CD4-positive, alpha-beta T cell (primary cell): ENCODE measurements around the gene AGAP1. TPM values are rescaled to one million over a fixed set of nuclear protein-coding genes. Genes with fewer than 3 reads are reported as not detected.
"Not testable (repeated sequence)": the region's sequence is repeated elsewhere in the genome, so short reads cannot be mapped to it uniquely, and the experiment has no call there.

Experiments used
- ATAC-seq: fragments of 200-7000 bp; cut with Tn5 transposase; one replicate; pipeline ENCODE4 v1.10.0; 2022; ENCODE audit warnings: mild to moderate bottlenecking; ENCODE audit not compliant: poor library complexity
- CTCF ChIA-PET: fragments of 350-600 bp; sonication (Branson Sonifier 250); formaldehyde crosslinking; loops from one replicate; lab custom pipeline; 2021; ENCODE audit warnings: antibody characterized with exemption, inconsistent platforms; lab: Charles Lee
- POLR2A ChIA-PET: fragments of 350-600 bp; sonication (Branson Sonifier 250); formaldehyde crosslinking; loops from one replicate; lab custom pipeline; 2021; ENCODE audit warnings: antibody characterized with exemption, inconsistent platforms; lab: Charles Lee
- DNase-seq, 14 experiments: peaks; one replicate each; pipeline ENCODE4 v3.0.0-alpha.2; 2013 to 2020; ENCODE audit warnings: mixed read lengths in 2 of 14
- H3K27ac ChIP-seq, 2 donors: one replicate each; pipeline versions ENCODE4 v1.5.1 to v1.7.0; 2013; ENCODE audit warnings: low read length in 2 of 2, low read depth in 1 of 2, mild to moderate bottlenecking in 1 of 2
- H3K27me3 ChIP-seq, 2 experiments: 1 replicate in 1 of 2; 2 replicates in 1 of 2; pipeline versions ENCODE4 v1.6.1 to v1.7.0; 2013; ENCODE audit warnings: low read length in 2 of 2, control low read depth in 1 of 2, mild to moderate bottlenecking in 1 of 2, moderate library complexity in 1 of 2; ENCODE audit not compliant: insufficient read depth in 2 of 2, control insufficient read depth in 1 of 2
- H3K36me3 ChIP-seq: one replicate; pipeline ENCODE4 v1.6.1; 2013; ENCODE audit warnings: low read length, control low read depth; ENCODE audit not compliant: insufficient read depth
- H3K4me1 ChIP-seq: one replicate; pipeline ENCODE4 v1.6.1; 2013; ENCODE audit warnings: low read length, control low read depth; ENCODE audit not compliant: insufficient read depth
- H3K4me3 ChIP-seq: one replicate; pipeline ENCODE4 v1.5.1; 2013; ENCODE audit warnings: mild to moderate bottlenecking, low read length, moderate library complexity
- H3K9me3 ChIP-seq, 2 experiments: 1 replicate in 1 of 2; 2 replicates in 1 of 2; pipeline versions ENCODE4 v1.6.1 to v1.7.0; 2013; ENCODE audit warnings: low read length in 2 of 2, mild to moderate bottlenecking in 2 of 2, control low read depth in 1 of 2, moderate library complexity in 1 of 2; ENCODE audit not compliant: control insufficient read depth in 1 of 2, insufficient read depth in 1 of 2
- H3K27ac Mint-ChIP-seq: one replicate; pipeline ENCODE4 v1.8.0; 2020; ENCODE audit warnings: mixed read lengths
- H3K27me3 Mint-ChIP-seq: one replicate; pipeline ENCODE4 v1.8.0; 2021; ENCODE audit warnings: mixed read lengths
- H3K36me3 Mint-ChIP-seq: one replicate; pipeline ENCODE4 v1.8.0; 2021; ENCODE audit warnings: low read depth, mixed read lengths
- H3K4me1 Mint-ChIP-seq: one replicate; pipeline ENCODE4 v1.8.0; 2021; ENCODE audit warnings: low read depth, mixed read lengths
- H3K4me3 Mint-ChIP-seq: one replicate; pipeline ENCODE4 v1.8.0; 2020; ENCODE audit warnings: mild to moderate bottlenecking, mixed read lengths
- H3K9me3 Mint-ChIP-seq: one replicate; pipeline ENCODE4 v1.8.0; 2020; ENCODE audit warnings: mixed read lengths
- intact Hi-C, 2 experiments: fragments of 100-400 bp; cut with DNase I in 1 of 2; cut with micrococcal nuclease in 1 of 2; formaldehyde crosslinking; loops; one replicate each; pipeline versions ENCODE4 v1.15.1 to v1.9.0; 2023 to 2025; cut with DNase I, micrococcal nuclease
- total RNA-seq, 174 experiments: library from RNA in 2 of 174; stranded (reverse) in 2 of 174; gene quantifications; one replicate each; pipeline ENCODE4 v1.2.3 and lab custom pipeline; 2021 to 2026
- TF ChIP-seq, protein P1 (sequence below): fragments of 200-600 bp; IDR thresholded peaks from one replicate; pipeline ENCODE4 v1.8.0; 2022; ENCODE audit warnings: antibody characterized with exemption, mild to moderate bottlenecking

AGAP1 gene
- total RNA-seq, 2 experiments from 2014 or later, result 2.6 to 3.1 TPM

DNA sequence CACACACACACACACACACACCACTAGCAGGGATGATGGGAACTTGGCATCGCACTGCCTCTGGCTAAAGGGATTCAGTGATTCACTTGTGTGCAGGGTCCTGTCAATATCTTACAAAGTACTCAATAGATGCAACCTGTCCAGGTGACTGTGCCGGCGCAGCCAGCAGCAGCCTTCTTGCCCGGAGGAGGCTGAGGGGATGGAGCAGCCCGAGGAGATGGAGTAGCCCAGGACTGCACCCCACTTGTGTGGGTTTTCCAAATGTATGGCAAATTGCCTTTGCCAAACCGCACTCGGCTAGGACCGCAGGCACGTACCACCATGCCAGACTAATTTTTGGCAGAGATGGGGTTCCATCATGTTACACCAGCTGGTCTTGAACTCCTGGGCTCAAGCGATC, 643.2 kb downstream of the AGAP1 start:
- DNase-seq, result no peak
- peaks cover 0 to 13% of the 10 kb centered on the region in 2 experiments for H3K9me3 ChIP-seq
- Mint-ChIP-seq H3K9me3 (no peaks in the 10 kb centered on the region), H3K36me3 (no peaks in the 10 kb centered on the region), H3K27ac (no peak overlapping the region), H3K27me3 (peaks cover 17% of the 10 kb centered on the region), H3K4me3 (no peak overlapping the region), H3K4me1 (no peaks in the 10 kb centered on the region)
- TF ChIP-seq, protein P1, sequence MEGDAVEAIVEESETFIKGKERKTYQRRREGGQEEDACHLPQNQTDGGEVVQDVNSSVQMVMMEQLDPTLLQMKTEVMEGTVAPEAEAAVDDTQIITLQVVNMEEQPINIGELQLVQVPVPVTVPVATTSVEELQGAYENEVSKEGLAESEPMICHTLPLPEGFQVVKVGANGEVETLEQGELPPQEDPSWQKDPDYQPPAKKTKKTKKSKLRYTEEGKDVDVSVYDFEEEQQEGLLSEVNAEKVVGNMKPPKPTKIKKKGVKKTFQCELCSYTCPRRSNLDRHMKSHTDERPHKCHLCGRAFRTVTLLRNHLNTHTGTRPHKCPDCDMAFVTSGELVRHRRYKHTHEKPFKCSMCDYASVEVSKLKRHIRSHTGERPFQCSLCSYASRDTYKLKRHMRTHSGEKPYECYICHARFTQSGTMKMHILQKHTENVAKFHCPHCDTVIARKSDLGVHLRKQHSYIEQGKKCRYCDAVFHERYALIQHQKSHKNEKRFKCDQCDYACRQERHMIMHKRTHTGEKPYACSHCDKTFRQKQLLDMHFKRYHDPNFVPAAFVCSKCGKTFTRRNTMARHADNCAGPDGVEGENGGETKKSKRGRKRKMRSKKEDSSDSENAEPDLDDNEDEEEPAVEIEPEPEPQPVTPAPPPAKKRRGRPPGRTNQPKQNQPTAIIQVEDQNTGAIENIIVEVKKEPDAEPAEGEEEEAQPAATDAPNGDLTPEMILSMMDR, result no peak
- CTCF ChIA-PET, result no interaction called here
- POLR2A ChIA-PET, result no interaction called here
- ATAC-seq, result no peak
- H3K4me3 ChIP-seq, result no peak overlapping the region
- H3K36me3 ChIP-seq, result no peaks in the 10 kb centered on the region
- peaks cover 0 to 5% of the 10 kb centered on the region in 2 experiments for H3K27me3 ChIP-seq
- intact Hi-C loops, result no loop called here
- no peaks in the 10 kb centered on the region for H3K4me1 ChIP-seq
- no peak overlapping the region for H3K27ac ChIP-seq

DNA sequence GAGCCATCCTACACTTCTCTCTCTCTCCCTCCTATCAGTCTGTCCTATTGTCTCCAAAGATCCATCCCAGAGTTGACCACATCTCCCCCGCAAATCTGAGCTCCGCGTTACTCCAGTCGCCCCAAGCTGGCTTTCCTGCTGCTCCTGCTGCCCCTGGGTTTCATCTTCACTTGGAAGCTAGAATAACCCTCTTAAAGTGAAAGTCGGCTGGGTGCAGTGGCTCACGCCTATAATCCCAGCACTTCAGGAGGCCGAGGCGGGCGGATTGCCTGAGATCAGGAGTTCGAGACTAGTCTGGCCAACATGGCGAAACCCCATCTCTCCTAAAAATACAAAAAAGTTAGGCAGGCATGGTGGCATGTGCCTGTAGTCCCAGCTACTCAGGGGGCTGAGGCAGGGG, 647.8 kb downstream of the AGAP1 start:
- H3K27ac ChIP-seq, H3K36me3 Mint-ChIP-seq, DNase-seq, H3K9me3 ChIP-seq, POLR2A ChIA-PET, H3K27ac Mint-ChIP-seq, H3K9me3 Mint-ChIP-seq, H3K4me3 Mint-ChIP-seq, H3K4me1 Mint-ChIP-seq, H3K4me1 ChIP-seq, H3K4me3 ChIP-seq, intact Hi-C loops, ATAC-seq, H3K36me3 ChIP-seq, CTCF ChIA-PET: not testable (repeated sequence)
- H3K27me3 ChIP-seq, result peaks cover 13 to 15% of the 10 kb centered on the region in 2 experiments
- peaks cover 45% of the 10 kb centered on the region for H3K27me3 Mint-ChIP-seq

DNA sequence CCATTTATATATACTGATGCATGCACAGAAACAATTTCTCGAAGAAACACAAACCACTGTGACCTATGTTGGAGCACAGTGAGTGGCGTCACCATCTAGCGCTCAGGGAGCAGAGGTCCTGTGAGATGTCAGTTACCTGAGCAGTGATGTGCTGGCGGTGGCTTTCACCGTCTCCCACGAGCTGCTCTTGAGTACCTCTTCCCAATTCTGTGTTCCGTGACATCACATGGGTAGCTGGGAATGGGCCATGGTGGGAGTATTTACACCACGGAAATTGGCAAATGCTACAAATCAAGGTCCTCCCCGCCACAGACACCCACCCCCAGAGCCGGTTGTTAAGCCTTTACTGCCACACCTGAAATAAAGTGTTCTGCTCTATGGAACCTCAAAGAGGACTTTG, 650.0 kb downstream of the AGAP1 start:
- Histone ChIP-seq H3K36me3 (no peaks in the 10 kb centered on the region), H3K4me3 (no peak overlapping the region), H3K9me3 (peaks cover 0 to 4% of the 10 kb centered on the region in 2 experiments), H3K4me1 (no peaks in the 10 kb centered on the region), H3K27me3 (peaks cover 13% of the 10 kb centered on the region in 2 experiments), H3K27ac (no peak overlapping the region)
- Mint-ChIP-seq H3K4me1 (no peaks in the 10 kb centered on the region), H3K27me3 (peaks cover 45% of the 10 kb centered on the region), H3K36me3 (no peaks in the 10 kb centered on the region), H3K9me3 (no peaks in the 10 kb centered on the region), H3K27ac (no peak overlapping the region), H3K4me3 (no peak overlapping the region)
- intact Hi-C loops, result no loop called here
- CTCF ChIA-PET, result no interaction called here
- no peak for ATAC-seq
- POLR2A ChIA-PET, result no interaction called here
- TF ChIP-seq, protein P1, result no peak
- no peak for DNase-seq

DNA sequence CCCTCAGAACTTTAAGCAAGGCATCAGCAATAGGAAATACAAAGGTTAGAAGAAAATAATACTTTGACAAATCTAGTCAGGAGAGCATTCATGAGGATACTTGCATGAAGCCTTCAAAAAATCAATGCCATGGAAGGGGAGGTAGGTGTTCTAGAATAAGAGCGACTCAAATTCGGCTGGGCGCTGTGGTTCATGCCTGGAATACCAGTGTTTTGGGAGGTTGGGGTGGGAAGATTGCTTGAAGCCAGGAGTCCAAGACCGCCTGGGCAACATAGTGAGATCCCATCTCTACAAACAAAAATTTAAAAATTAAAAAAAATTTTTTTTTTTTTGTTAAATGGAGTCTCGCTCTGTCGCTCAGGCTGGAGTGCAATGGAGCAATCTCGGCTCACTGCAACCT, 652.6 kb downstream of the AGAP1 start:
- Histone ChIP-seq H3K27ac (no peak overlapping the region), H3K9me3 (peaks cover 0 to 11% of the 10 kb centered on the region in 2 experiments), H3K27me3 (peaks cover 10 to 13% of the 10 kb centered on the region in 2 experiments), H3K4me1 (no peaks in the 10 kb centered on the region), H3K4me3 (no peak overlapping the region), H3K36me3 (no peaks in the 10 kb centered on the region)
- Mint-ChIP-seq H3K27me3 (peaks cover 34% of the 10 kb centered on the region), H3K36me3 (no peaks in the 10 kb centered on the region), H3K9me3 (no peaks in the 10 kb centered on the region), H3K4me1 (no peaks in the 10 kb centered on the region), H3K27ac (no peak overlapping the region), H3K4me3 (no peak overlapping the region)
- ATAC-seq, result no peak
- TF ChIP-seq, protein P1, result no peak
- POLR2A ChIA-PET, result no interaction called here
- intact Hi-C loops, result no loop called here
- no peak for DNase-seq
- CTCF ChIA-PET, result no interaction called here
